HG02943 (cell line): ENCODE measurements around the gene CAB39.
"Not testable (repeated sequence)": the region's sequence is repeated elsewhere in the genome, so short reads cannot be mapped to it uniquely, and the experiment has no call there.

Experiments used
- ATAC-seq: cut with Tn5 transposase; IDR thresholded peaks from one replicate; pipeline ENCODE4 v1.9.1; 2021; ENCODE audit warnings: mild to moderate bottlenecking, low read depth, moderate library complexity; ENCODE audit not compliant: unreplicated experiment

CAB39 gene

GRCh38 chr2:230682546-230682945, 30.1 kb upstream of the CAB39 start:
- ATAC-seq = no peak

DNA sequence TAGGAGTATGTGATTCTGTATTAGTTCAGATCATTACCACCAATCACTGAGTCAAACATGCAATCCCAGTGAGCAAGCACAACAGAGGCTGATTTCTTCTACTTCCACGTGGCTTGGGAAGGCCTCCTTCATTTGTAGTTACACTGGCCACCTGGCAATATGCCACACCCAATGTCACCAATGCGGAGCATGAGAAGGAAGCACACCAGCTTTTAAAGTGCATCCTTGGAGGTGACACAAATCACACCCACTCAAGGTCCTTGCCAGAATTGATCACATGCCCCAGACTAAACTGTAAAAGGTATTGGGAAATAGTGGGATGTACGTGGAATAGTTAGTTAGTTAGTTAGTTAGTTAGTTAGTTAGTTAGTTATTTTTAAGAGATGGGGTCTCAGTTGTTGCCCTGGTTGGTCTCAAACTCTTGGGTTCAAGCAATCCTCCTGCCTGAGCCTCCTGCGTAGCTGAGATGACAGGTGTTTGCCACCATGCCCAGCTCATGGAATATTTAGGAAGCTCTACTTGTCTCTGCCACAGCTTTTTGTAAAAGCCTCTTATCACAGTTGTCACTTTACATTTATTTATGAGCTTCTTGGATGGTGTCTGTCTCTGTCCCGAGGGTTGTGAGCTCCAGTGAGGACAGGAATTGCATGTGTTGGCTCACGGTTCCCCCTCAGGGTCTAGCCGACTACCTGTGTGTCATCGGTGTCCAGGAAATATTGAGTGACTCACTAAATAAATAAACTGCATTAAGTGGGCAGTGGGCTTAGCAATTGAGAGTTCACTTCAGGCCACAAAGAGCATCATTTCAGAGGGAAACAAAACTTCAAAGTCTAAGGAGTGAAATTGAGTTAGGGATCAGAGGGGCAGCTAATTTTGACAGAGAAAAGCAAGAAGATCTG, 28.1 kb upstream of the CAB39 start:
- no peak for ATAC-seq

DNA sequence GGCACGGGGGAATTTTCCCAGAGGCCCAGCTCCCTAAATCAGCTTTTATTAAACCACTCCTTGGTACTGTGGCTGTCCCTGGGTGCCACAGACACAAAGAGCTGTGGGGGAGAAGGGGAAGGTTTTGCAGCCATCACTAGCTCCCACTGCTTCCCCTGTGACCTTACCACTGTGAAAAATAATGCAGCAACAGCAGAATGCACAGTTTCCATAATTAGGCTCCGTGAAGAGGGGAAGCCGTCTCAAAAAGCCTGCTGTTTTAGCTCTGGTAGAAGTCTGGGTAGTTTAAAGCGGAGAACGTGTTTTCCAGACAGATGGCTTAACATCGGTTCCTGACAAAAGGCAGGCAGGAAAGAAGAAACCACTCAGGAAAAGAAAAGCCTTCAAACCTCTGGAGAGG, 27.5 kb upstream of the CAB39 start:
- no peak for ATAC-seq

DNA sequence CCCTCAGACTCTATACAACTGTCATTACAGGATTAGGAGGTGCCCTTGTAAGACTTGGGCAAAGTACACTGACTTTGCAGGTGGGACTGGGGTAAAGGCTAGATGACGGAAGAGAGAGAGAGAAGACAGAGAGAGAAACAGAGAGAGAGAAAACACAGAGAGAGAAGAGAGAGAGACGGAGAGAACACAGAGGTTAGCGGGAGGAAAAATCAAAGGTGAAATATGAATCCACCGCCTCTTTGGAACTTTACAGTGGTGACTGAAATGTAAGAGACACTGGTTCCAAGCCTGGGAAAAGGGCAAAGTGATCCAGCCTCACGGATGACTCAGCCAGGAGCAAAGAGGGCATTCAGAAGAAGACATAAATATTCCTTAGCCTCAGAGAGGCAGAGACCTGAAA, 25.1 kb upstream of the CAB39 start:
- ATAC-seq = no peak

DNA sequence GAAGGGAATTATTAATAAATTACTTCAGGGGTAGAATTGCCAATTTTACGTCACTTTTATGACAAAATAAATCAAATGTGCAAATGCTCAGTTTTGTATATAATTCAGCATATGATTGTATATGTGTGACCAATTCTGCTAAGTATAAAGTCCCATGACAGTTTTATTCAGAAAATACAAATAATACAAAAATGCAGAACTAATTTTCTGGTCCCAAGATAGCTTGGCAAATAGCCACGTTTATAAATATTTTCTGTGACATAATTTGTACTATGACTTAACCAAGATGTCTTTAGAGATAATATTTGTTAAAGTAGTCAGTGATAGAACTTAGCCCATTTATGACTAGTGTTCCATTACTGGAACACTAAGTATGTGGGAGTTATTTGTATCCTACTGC, 24.2 kb upstream of the CAB39 start:
- ATAC-seq = no peak

- ATAC-seq = no peak
Measured at GRCh38 chr2:230690439-230690838, 22.2 kb upstream of the CAB39 start.

GRCh38 chr2:230691005-230691647, 21.5 kb upstream of the CAB39 start:
- no peak for ATAC-seq

DNA sequence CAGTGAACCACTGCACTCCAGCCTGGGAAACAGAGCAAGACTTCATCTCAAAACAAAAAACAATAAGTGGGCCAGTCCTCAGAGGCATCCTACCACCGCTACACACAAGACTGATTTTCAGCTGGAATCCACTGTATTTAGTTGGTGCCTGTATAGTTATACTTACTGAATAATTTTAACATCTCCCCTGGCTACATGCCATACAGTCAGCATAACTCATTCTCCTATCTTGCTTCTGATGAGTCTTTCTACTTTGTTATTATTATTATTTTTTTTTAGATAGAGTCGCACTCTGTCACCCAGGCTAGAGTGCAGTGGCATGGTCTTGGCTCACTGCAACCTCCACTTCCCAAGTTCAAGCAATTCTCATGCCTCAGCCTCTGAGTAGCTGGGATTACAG, 19.9 kb upstream of the CAB39 start:
- ATAC-seq = no peak

DNA sequence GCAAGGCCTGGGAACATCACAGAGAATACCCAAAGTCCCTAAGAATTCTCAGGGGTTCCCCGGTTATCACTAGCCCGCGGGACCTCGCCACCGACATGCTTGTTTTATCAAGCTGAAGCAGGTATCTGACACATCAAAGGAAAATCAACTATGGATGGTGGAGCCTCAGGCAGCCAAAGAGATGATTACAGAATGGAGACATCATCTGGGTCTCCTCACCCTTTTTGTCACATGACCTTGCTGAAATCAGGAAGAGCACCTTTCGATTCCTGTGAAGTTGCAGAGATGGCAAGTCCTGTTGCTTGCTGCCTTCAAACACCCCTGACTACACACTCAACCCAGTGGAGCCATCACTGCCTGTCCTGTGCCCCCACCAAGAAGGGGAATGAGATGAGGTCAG, 19.2 kb upstream of the CAB39 start:
- ATAC-seq = no peak

- ATAC-seq = no peak
Measured at GRCh38 chr2:230694241-230694640, 18.4 kb upstream of the CAB39 start.

GRCh38 chr2:230695551-230695950, 17.1 kb upstream of the CAB39 start:
- ATAC-seq = no peak

- ATAC-seq = no peak
Measured at GRCh38 chr2:230696670-230697069, 16.0 kb upstream of the CAB39 start.

GRCh38 chr2:230697676-230698075, 15.0 kb upstream of the CAB39 start:
- no peak for ATAC-seq

DNA sequence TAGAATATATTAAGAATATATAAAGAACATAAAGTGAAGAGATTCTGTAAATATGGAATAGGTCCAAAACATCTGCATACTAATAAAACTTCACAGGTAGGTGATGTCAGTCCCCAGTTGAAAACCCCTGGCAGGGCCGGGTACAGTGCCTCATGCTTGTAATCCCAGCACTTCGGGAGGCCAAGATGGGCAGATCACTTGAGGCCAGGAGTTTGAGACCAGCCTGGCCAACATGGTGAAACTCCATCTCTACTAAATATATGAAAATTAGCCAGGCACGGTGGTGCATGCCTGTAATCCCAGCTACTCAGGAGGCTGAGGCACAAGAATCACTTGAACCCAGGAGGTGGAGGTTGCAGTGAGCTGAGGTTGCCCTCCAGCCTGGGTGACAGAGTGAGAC, 13.9 kb upstream of the CAB39 start:
- not testable (repeated sequence) for ATAC-seq

- ATAC-seq = no peak
Measured at GRCh38 chr2:230700447-230700846, 12.2 kb upstream of the CAB39 start.

- ATAC-seq = no peak
Measured at GRCh38 chr2:230701308-230701707, 11.3 kb upstream of the CAB39 start.

- not testable (repeated sequence) for ATAC-seq
Measured at GRCh38 chr2:230702457-230702856, 10.2 kb upstream of the CAB39 start.

DNA sequence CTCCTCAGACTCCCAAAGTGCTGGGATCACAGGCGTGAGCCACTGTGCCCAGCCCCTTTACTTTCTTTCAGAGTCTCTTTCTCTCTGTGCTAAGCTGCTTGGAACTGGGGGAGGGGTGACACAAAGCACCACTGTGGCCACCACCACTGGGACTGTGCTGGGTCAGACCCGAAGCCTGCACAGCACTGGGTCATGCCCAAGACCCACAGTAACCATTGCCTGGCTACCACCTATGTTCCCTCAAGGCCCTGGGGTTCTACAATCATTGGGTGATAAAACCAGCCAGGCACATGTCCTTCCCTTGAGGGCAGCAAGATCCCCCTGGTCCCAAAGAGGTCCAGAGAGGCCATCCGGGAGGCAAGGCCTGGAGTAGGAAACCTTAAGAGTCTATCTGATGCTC, 9.1 kb upstream of the CAB39 start:
- no peak for ATAC-seq

DNA sequence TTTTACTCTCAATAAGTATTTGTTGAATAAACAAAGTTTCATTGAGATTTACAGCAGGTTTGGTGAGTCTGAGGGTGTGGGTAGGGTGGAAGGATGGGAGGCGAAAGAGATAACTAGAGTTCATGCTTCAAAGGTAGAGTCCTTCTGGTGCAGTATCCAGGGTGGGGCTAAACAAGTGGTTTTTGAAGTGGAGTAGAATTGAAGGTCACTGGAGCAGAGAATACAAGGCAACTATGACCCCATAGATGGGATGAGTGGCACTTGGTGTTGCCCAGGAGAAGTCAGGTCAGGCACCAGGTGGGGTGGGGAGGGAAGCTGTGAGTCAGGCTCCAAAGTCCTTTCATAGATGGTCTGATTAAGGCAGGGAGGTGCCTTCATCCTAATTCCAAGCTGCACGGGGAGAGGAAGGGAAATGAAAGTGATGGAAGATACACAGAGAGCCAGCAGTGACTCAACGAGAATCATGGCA, 6.6 kb upstream of the CAB39 start:
- no peak for ATAC-seq

DNA sequence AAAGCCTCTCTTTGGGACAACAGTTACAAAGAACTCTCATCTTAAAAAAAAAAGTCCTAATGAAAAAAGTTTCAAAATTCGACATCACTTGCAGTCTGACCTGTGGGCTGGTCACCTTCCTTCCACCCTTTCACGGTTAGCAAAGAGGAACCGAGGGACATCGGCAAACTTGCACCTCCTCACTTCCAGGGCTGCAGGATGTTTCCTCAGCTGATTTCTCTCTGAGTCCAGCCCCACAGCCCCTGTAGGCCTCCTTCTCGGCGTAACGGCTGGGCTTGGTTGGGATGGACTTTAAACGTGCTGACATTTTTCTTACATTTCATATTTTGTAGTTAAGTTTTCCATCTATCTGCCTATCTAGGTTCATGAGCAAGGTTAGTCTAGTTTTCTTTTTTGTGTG, 5.7 kb upstream of the CAB39 start:
- ATAC-seq = no peak

DNA sequence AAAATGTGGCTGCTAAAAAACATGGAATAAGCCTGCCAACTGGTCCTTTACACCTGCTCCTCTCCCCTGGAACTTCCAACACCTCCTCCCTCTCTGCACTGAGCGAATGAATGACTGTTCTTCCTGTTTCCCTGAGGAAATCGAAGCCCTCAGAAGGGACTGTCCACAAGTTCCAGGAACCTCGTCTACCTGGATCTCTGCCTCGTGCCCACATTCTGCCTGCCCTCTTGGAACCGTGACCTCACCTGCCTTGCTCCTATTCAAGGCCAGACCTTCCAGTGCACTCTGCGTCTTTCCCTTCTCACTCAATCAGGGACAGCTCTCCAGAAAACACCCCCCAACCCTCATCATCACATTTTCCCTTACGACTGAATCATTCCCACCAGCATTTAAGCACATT, 4.4 kb upstream of the CAB39 start:
- no peak for ATAC-seq

DNA sequence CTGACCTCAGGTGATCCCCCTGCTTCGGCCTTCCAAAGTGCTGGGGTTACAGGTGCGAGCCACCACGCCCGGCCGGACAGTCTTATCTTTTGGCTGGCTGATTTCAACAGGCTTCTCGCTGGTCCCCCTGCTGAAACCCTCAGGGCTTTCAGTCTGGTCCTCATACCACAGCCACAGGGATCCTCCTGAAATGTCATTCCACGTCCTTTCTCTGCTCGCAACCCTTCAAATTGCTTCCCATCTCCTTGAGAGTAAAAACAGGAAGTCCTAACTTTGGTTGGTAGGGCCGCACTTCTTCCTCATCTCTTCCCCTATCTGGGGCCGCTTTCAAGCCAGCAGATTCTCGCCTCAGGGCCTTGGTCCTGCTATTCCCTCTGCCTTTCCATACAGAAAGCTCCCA, 1.4 kb upstream of the CAB39 start:
- no peak for ATAC-seq
